KBM-7 (cell line): Measurements from ENCODE around the gene ELF5.

ENCODE experiments used
- DNase-seq: peaks from one replicate; pipeline ENCODE4 v3.0.0-alpha.2; 2015
- in situ Hi-C: fragments of 300-500 bp; cut with MboI; formaldehyde crosslinking; loops from 2 replicates; pipeline ENCODE4 v1.14.3; 2020; ENCODE audit warnings: low sequenced_read_pairs, low pct_unique_long_range_greater_than_20kb, mixed read lengths

ELF5 gene

GRCh38 chr11:34525098-34525497 lies 11.5 kb upstream of the ELF5 start:
- in situ Hi-C loops = no loop called here

GRCh38 chr11:34524696-34525095 lies 11.1 kb upstream of the ELF5 start:
- in situ Hi-C loops = no loop called here

More at GRCh38 chr11:34525098-34525497, 11.5 kb upstream of the ELF5 start:
- no peak for DNase-seq

GRCh38 chr11:34523053-34523452 lies 9.5 kb upstream of the ELF5 start:
- DNase-seq = no peak

More at GRCh38 chr11:34524696-34525095, 11.1 kb upstream of the ELF5 start:
- DNase-seq = no peak

GRCh38 chr11:34522188-34522587 lies 8.6 kb upstream of the ELF5 start:
- no peak for DNase-seq
- in situ Hi-C loops = no loop called here

More at GRCh38 chr11:34523053-34523452, 9.5 kb upstream of the ELF5 start:
- in situ Hi-C loops = no loop called here

DNA sequence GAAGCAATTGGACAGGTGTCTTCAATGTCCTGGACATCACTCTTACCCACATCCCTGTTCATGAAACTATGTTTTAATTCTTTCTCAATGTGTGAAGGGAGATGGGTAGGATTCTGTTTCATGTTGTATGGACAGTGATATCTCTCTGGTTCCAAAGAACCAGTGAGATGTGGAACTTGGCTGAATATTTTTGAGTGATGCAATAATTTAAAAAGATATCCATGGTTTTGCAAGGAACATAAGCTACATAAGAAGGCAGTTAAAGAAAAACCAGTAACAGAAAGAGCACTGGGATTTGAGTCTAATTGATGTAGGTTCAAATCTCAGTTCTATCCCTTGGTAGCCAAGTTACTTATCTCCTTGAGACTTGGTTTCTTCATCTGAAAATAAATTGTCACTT lies 7.7 kb upstream of the ELF5 start:
- in situ Hi-C loops = no loop called here
- no peak for DNase-seq

DNA sequence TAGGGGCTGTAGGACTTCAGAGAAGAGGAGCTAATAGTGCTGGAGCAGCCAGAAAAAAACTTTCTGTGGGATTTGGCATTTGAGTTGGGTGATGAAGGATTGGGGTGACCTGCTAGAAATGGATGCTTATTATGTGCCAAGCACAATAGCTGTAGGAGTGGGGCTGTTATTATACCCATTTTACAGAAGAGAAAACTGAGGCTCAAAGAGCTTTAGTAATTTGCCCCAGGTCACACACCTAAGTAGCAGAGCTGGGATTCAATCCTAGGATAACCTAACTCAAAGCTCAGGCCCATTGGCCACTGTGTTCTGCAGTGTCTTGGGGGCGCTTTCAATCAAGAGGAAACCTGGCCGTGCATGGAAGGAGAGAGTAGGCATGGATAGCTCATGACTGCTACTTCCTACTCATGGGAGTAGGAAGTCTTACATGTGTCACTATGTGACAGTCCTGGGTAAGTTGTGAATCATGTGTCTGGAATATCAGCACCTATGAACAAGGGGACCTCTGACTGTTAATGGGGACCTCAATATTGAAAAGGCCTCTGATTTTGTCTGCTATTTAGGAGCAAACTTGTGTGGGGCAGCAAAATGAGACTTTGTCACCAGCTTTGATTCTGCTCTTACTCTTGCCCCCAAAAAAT lies 6.1 kb upstream of the ELF5 start:
- in situ Hi-C loops = no loop called here
- no peak for DNase-seq

DNA sequence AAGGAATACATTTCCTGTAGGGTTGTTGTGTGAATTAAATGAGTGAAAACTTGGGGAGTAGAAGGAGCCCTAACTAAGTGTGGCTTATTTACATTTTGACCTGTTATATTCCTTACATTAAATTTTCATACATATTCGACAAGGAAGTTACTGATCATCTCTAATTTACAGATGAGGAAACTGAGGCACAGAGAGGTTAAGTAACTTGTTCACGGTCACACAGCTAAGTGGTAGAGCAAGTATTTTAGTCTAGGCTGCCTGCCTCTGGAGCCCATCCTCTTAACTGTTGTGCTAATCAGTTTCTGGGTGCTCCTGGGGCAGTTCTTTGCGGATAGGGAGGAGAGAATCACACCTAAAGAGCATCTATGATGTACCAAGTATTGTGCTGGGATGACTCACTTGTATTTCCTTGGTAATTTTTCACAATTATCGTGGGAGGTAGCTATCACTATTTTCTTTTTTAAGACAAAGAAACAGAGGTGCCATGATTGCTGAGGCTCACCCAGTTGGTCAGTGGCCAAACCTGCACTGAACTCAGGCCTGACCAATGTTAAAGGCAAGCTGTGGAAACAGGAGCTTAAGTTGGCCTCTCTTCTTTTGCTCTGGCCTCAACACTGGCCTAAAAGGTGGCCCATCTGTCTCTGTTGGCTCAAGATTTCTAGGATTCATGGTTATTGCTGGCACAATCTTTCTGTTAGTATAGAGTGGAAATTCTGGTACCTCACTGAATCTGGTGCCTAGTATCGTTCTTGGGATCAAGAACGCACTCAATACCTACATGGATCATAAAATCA lies 2.9 kb upstream of the ELF5 start:
- DNase-seq = no peak

DNA sequence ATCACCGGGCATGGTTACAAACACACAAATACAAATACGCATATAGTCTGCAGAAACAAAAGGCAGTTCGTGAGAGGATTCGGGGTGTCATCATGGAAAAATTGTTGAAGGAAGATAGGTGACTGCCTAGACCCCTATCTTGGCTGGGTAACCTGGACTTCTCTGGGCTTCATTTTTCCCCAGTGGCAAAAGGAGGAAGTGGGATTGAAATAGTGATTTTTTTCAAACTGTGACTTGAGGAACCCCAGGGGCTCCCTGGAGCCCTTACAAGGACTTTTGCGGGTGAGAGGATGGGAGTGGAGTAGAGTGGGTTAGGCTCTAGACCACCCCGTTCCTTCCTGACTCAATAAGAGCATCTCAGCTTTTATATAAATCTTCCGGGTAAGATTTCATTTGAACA lies 1.0 kb upstream of the ELF5 start:
- in situ Hi-C loops = no loop called here

More for the DNA sequence above, 2.9 kb upstream of the ELF5 start:
- in situ Hi-C loops = no loop called here

DNA sequence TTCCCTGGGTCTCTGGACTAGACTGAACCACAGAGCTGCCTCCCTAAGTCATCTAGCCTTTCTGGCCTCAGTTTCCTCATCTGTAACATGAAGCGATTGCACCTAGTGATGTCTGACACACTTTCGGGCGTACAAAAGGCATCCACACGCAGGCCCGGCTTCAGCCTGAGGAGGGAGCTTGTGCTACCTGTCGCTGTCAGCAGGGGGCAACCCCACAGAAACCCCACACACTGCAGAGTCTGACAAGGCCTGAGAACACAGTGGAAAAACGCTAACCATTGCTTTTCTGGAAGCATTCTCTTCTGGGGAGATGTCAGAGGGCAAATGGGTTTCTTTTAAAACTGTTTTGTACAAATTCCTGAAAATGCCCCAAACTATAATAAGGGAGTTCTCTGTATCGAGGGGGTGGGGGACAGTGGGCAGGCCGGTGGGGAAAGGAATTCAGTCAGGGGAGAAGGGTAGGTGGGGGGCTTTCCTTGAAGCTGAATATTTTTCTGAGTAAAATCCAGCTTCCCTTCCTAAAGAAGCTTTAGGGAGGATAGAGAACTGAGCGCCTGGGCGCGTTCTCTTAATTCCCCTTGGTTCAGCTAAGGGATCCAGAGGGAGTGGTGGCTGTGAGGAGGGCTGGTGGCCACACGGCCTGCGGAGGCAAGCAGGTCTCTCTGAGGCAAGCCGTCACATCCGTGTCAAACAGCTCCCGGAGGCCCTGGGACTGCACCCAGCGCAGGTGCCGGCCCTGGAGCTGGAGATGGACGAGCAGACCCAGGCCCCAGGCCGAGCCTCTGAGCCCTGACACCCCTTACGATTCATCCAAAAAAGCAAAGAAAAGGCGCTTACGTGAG lies 533 bp downstream of the ELF5 start:
- in situ Hi-C loops = no loop called here
- peak; percentile 80 for DNase-seq

More for the DNA sequence above, 1.0 kb upstream of the ELF5 start:
- peak; percentile 26 for DNase-seq

DNA sequence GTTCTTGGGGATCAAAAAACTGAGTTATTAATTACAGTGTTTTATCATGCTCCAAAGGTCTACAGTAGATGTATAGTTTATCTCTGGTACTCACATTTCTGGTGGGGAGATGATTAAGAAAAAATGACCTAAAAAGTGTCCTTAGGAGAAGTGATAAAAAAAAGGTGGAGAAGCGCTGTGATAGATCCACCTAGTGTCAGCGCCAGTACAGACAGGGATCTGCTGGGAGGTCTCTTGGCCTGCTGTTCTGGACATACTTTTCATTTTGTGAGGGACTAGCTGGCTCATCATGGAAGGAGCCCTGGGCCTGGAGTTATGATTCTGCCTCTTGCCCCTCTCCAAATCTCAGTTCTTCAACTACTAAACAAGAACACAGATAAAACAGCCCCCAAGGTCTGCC lies 2.9 kb downstream of the ELF5 start:
- no peak for DNase-seq
- in situ Hi-C loops = no loop called here

DNA sequence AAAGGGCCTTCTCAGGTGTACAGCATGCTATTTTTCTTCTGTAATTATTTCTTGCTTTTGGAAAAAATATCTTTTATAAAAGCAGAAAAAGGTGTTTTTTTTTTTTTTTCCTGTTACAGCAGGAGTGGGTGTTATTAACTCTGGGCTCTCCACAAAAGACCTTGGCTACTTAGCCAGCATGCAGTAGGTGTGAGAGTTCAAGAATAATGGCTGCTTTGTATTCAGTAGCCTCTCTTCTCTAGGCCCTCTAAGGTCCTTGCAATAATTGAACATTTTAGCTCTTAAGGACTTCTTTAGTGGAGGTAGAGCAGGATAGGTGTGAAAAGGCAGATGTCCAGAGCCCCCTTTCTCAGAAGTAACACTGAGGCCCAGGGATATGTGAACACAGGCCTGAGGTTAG lies 3.4 kb downstream of the ELF5 start:
- no peak for DNase-seq
- in situ Hi-C loops = no loop called here

DNA sequence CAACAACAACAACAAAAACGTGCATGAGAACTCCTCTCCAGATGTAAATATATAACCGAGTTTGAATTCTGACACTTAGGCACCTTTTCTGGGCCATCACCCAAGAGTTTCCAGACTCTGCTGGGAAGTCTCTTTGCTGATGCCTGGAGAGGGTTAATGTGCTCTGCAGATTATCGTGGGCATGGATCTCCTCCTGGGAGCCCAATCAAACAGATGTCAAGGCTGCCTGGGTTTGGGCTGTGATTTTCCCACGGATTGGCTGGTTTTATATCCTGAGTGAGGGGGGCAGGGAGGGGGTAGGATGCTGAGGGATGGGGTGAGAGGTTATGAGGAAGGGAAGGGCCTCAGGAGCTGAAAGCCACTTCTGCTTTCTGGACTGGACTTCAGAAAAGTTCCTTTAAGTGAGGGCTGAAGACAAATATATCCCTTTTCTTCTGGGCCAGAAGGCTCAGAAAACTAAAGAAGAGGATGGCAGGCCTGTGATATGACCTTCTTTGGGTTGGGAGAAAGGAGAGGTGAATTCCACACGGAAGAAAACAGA lies 4.2 kb downstream of the ELF5 start:
- in situ Hi-C loops = no loop called here

GRCh38 chr11:34508524-34508923 lies 5.1 kb downstream of the ELF5 start:
- peak; percentile 14 for DNase-seq
- in situ Hi-C loops = no loop called here

More for the DNA sequence above, 4.2 kb downstream of the ELF5 start:
- peak; percentile 24 for DNase-seq

- in situ Hi-C loops = no loop called here
- DNase-seq = no peak
Measured at GRCh38 chr11:34507610-34508009, 6.0 kb downstream of the ELF5 start.

DNA sequence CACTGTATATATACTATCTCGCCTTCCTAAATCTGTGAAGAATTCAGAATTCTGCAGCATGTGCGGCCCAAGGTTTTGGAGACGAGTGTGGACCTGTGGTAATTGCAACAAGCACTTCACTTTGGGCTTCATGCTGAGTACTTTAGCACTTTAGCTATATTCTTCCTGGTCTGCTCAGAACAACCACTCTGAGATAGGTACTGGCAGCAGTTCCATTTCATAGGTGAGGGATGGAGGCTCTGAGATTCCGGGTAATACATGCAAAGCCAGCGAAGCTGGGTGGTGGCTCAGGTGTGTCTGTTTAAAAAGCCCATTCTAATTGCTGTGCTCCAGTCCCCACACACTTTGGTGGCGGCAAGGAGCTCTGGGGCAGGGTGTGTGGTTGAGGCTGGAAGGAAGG lies 6.4 kb downstream of the ELF5 start:
- no peak for DNase-seq
- in situ Hi-C loops = no loop called here

GRCh38 chr11:34505874-34506273 lies 7.7 kb downstream of the ELF5 start:
- in situ Hi-C loops = no loop called here
- no peak for DNase-seq

DNA sequence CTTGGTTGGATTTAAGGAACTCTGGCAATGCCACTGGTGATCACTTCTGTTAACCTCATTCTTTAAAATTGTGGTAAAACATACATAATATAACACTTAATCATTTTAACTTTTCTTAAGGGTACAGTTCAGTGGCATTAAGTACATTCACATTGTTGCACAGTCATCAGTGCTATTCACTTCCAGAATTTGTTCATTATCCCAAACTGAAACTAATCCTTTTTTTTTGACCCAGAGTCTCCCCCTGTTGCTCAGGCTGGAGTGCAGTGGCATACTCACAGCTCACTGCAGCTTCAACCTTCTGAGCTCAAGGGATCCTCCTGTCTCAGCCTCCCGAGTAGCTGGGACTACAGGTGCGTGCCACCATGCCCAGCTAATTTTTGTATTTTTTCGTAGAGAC lies 10.6 kb downstream of the ELF5 start:
- in situ Hi-C loops = no loop called here
- peak; percentile 15 for DNase-seq

- in situ Hi-C loops = no loop called here
- no peak for DNase-seq
Measured at GRCh38 chr11:34501949-34502348, 11.6 kb downstream of the ELF5 start.

GRCh38 chr11:34501500-34501899 lies 12.1 kb downstream of the ELF5 start:
- DNase-seq = peak; percentile 54
- in situ Hi-C loops = no loop called here
